WI38 (cell line): ENCODE data around the gene COL6A2.
"Not testable (repeated sequence)": the region's sequence is repeated elsewhere in the genome, so short reads cannot be mapped to it uniquely, and the experiment has no call there.

ENCODE experiments used
- H3K4me3 ChIP-seq: 2 replicates; pipeline ENCODE4 v1.5.1; 2011; ENCODE audit warnings: low read depth, mild to moderate bottlenecking, control low read depth, low read length
- TF ChIP-seq, protein P1 (sequence below): IDR thresholded peaks from 2 replicates; pipeline ENCODE4 v1.5.1; 2012; ENCODE audit warnings: low read depth, mild to moderate bottlenecking, control low read depth, low read length

The COL6A2 gene

DNA sequence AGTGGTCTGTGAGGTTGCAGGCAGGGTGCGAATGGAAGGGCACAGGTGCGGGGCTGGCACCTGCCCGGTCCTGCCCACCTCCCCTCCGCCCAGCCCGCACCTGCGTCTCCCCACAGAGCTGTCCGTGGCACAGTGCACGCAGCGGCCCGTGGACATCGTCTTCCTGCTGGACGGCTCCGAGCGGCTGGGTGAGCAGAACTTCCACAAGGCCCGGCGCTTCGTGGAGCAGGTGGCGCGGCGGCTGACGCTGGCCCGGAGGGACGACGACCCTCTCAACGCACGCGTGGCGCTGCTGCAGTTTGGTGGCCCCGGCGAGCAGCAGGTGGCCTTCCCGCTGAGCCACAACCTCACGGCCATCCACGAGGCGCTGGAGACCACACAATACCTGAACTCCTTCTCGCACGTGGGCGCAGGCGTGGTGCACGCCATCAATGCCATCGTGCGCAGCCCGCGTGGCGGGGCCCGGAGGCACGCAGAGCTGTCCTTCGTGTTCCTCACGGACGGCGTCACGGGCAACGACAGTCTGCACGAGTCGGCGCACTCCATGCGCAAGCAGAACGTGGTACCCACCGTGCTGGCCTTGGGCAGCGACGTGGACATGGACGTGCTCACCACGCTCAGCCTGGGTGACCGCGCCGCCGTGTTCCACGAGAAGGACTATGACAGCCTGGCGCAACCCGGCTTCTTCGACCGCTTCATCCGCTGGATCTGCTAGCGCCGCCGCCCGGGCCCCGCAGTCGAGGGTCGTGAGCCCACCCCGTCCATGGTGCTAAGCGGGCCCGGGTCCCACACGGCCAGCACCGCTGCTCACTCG lies 34.1 kb downstream of the COL6A2 start:
- TF ChIP-seq, protein P1, sequence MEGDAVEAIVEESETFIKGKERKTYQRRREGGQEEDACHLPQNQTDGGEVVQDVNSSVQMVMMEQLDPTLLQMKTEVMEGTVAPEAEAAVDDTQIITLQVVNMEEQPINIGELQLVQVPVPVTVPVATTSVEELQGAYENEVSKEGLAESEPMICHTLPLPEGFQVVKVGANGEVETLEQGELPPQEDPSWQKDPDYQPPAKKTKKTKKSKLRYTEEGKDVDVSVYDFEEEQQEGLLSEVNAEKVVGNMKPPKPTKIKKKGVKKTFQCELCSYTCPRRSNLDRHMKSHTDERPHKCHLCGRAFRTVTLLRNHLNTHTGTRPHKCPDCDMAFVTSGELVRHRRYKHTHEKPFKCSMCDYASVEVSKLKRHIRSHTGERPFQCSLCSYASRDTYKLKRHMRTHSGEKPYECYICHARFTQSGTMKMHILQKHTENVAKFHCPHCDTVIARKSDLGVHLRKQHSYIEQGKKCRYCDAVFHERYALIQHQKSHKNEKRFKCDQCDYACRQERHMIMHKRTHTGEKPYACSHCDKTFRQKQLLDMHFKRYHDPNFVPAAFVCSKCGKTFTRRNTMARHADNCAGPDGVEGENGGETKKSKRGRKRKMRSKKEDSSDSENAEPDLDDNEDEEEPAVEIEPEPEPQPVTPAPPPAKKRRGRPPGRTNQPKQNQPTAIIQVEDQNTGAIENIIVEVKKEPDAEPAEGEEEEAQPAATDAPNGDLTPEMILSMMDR = no peak
- no peak overlapping the region for H3K4me3 ChIP-seq

DNA sequence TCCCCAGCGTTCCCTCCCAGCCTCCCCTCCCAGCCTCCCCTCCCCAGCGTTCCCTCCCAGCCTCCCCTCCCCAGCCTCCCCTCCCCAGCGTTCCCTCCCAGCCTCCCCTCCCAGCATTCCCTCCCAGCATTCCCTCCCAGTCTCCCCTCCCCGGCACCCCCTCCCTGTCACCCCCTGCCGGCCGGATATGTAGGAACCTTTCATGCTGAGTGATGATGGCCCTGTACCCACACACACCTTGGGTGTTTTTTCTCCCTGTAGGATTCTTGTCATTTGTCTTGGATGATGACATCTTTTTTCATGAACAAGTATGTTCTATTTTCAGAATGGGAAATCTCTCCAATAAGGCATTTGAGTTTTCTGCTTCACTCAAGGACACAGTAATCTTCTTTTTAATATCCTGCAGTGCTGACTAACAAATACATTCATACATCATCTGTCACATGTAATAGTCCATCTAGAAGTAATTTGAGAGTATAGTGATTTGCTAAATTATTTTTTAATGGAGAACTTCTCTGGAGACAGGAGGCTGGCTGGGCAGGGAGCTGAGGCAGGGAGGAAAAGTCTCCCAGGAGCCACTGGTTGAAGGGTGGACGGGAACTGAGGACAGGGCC lies 38.0 kb downstream of the COL6A2 start:
- H3K4me3 ChIP-seq = no peak overlapping the region
- TF ChIP-seq, protein P1 = no peak

DNA sequence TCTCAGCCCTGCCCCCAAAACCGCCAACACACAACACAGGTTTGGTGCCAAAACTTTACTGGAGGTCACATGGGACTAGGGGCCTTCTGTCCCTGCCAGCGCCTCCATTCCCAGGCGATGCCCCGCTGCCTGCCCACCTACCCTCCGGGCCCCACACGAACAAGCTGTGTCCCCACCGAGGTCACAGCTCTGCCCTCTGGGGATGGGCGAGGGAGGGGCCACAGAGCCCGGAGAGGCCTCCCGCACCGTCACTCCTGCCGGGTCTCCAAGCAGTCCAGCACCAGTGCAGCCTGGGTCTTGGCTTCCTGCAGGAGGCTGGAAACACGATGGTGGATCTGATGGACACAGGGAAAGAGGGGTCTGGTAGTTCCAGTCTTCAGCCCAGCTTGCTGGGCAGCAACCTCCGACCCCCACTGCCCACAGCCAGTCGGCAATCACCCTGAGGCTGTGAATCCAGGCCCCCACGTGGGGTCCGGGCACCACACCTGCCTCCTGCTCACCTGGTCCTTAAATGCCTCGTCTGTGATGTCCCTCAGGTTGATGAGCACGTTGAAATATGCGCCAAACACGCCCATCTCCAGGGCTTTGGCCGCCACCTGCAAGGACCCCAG lies 38.9 kb downstream of the COL6A2 start:
- H3K4me3 ChIP-seq = no peak overlapping the region
- TF ChIP-seq, protein P1 = no peak

DNA sequence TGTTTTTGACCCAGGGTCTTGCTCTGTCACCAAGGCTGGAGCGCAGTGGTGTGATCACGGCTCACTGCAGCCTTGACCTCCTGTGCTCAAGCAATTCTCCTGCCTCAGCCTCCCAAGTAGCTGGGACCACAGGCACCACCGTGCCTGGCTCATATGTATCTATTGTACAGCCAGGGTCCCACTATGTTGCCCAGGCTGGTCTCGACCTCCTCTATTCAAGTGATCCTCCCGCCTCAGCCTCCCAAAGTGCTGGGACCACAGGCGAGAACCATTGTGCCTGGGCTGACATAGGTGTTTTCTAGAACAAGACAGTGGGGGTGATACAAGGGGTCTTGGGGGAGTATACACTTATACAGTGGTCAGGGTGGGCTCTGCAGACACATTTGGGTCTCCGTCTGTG lies 40.0 kb downstream of the COL6A2 start:
- TF ChIP-seq, protein P1 = no peak
- H3K4me3 ChIP-seq = no peak overlapping the region

DNA sequence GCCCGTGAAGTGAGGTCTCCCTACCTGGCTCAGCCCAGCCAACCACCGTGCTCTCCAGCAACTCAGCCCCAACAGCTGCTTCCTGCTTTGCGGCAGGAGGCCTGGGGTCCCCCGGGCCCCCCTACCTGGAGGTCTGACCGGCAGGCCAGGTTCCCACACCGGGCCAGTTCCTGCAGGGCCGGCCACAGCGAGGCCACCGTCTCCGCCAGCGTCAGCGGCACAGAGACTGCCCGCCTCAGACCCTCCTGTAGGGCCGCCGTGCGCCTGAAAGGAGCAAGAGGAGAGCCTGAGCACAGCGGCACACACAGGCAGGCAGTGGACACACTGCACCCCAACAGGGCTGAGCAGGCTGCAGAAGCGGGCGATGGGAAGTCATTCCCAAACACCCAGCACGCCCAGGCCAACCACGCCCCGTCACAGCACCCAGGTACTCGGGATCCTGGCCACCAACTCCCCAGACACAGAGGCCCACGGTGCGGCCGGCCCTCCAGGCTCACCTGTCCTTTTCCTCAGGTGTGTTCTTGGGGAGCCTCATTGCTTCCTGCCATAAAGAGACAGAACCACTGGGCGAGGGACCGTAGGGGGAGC lies 40.6 kb downstream of the COL6A2 start:
- TF ChIP-seq, protein P1 = no peak
- H3K4me3 ChIP-seq = no peak overlapping the region

DNA sequence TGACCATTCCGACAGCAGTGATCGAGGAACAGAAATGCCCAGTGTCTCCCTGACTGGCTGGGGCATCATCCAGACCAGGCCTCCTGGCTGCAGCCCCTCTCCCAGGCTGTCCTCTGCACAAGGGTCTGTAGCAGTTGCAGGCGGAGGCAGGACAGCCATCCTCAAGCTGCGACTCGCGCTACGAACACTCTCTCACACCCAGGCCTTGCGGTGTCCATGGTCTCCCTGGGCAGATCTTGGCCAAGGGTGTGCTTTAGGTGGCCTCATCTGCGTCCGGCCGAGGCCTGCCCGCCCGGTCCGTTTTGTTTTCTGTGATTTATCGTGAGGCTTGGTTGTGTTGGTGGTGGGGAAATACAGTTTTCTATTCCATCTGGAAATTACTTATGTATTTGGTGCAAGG lies 41.8 kb downstream of the COL6A2 start:
- H3K4me3 ChIP-seq = no peak overlapping the region
- TF ChIP-seq, protein P1 = no peak

DNA sequence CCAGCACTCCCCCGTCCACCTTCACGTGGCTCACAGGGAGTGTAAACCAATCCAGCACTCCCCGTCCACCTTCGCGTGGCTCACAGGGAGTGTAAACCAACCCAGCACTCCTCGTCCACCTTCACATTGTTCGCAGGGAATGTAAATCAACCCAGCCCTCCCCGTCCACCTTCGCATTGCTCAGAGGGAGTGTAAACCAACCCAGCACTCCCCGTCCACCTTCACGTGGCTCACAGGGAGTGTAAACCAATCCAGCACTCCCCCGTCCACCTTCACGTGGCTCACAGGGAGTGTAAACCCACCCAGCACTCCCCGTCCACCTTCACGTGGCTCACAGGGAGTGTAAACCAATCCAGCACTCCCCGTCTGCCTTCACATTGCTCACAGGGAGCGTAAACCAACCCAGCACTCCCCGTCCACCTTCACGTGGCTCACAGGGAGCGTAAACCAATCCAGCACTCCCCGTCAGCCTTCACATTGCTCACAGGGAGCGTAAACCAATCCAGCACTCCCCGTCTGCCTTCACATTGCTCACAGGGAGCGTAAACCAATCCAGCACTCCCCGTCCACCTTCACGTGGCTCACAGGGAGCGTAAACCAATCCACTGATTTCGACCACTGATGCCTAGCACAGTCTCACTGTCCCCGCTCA lies 42.6 kb downstream of the COL6A2 start:
- not testable (repeated sequence) for H3K4me3 ChIP-seq
